Spleen (tissue), 11 donors: ENCODE data around the gene FBXO21. TPM values are rescaled to one million over a fixed set of nuclear protein-coding genes. Genes with fewer than 3 reads are reported as not detected.

Experiments
- DNase-seq: peaks from one replicate; pipeline ENCODE4 v3.0.0-alpha.2; 2020
- H3K27ac ChIP-seq, 8 donors: fragments of 200-600 bp; sonication (generic) in 7 of 8; 1 replicate in 4 of 8; 2 replicates in 4 of 8; pipeline versions ENCODE4 v1.5.0 to v1.8.0; 2016 to 2021; ENCODE audit warnings: inconsistent platforms in 4 of 8, mild to moderate bottlenecking in 4 of 8, moderate library complexity in 1 of 8
- H3K27me3 ChIP-seq, 7 donors: fragments of 200-600 bp; sonication (generic) in 6 of 7; replicated peaks in 1 of 7; 1 replicate in 4 of 7; 2 replicates in 3 of 7; pipeline versions ENCODE4 v1.5.0 to v1.8.0; 2016 to 2021; ENCODE audit warnings: inconsistent platforms in 3 of 7, mild to moderate bottlenecking in 1 of 7
- H3K36me3 ChIP-seq, 6 donors: fragments of 200-600 bp; sonication (generic) in 5 of 6; 1 replicate in 4 of 6; 2 replicates in 2 of 6; pipeline versions ENCODE4 v1.5.0 to v1.8.0; 2016 to 2021; ENCODE audit warnings: inconsistent platforms in 2 of 6
- H3K4me1 ChIP-seq, 6 donors: fragments of 200-600 bp; sonication (generic) in 5 of 6; 1 replicate in 3 of 6; 2 replicates in 3 of 6; pipeline versions ENCODE4 v1.5.0 to v1.8.0; 2016 to 2021; ENCODE audit warnings: inconsistent platforms in 3 of 6
- H3K4me3 ChIP-seq, 8 donors: fragments of 200-600 bp; sonication (generic) in 7 of 8; 1 replicate in 4 of 8; 2 replicates in 4 of 8; pipeline versions ENCODE4 v1.5.0 to v1.8.0; 2016 to 2021; ENCODE audit warnings: inconsistent platforms in 4 of 8, mild to moderate bottlenecking in 4 of 8, moderate library complexity in 2 of 8
- H3K9me3 ChIP-seq, 8 donors: fragments of 200-600 bp; sonication (generic) in 7 of 8; 1 replicate in 4 of 8; 2 replicates in 4 of 8; pipeline versions ENCODE4 v1.5.0 to v1.8.0; 2016 to 2021; ENCODE audit warnings: inconsistent platforms in 4 of 8
- POLR2A ChIP-seq, 3 donors: fragments of 450-650 bp; IDR thresholded peaks; one replicate each; pipeline ENCODE4 v1.5.1; 2017; ENCODE audit warnings: antibody characterized with exemption in 3 of 3, mild to moderate bottlenecking in 1 of 3
- POLR2AphosphoS5 ChIP-seq, 3 donors: sonication (generic); formaldehyde crosslinking; IDR thresholded peaks; one replicate each; pipeline ENCODE4 v1.5.1; 2017; ENCODE audit warnings: antibody characterized with exemption in 3 of 3
- WGBS, 5 donors: extraction: QIAGEN DNeasy Blood & Tissue Kit in 3 of 5; methylation state at CpG; one replicate each; pipeline versions ENCODE4 v1.1.5 to v1.1.7; 2013 to 2018; 5-methylcytosine and 5-hydroxymethylcytosine counted together
- intact Hi-C: fragments of 100-400 bp; cut with DNase I; formaldehyde crosslinking; loops from one replicate; pipeline ENCODE4 v1.15.0; 2023; ENCODE audit warnings: low total_unique reads
- polyA plus RNA-seq, 3 donors: library from polyadenylated mRNA; stranded (reverse); fragments of 200-250 nt; gene quantifications; one replicate each; pipeline ENCODE4 v1.2.1, GENCODE V29; 2013
- total RNA-seq, 7 donors: library from RNA; depleted of rRNA in 3 of 7; stranded (reverse); fragments of >200 nt in 3 of 7; fragmentation: NEBNext Ultra II Directional in 4 of 7; extraction: Animal tissue kit (Norgen Biotek cat#: 25700) in 4 of 7; gene quantifications; one replicate each; pipeline versions ENCODE4 v1.1.0 to v1.2.1, GENCODE V29; 2016 to 2021
- TF ChIP-seq, protein P1 (sequence below), 11 experiments: fragments of 200-600 bp in 7 of 11; fragments of 450-650 bp in 4 of 11; sonication (generic) in 4 of 11; IDR thresholded peaks in 8 of 11; conservative IDR thresholded peaks in 3 of 11; 1 replicate in 7 of 11; 2 replicates in 4 of 11; pipeline versions ENCODE4 v1.4.0 to v1.8.0; 2016 to 2021; ENCODE audit warnings: antibody characterized with exemption in 11 of 11, inconsistent platforms in 4 of 11, mild to moderate bottlenecking in 1 of 11
- donor health status: healthy with polysubstance abuse.
- donor health status: DM: no; HTN: no; CAD: no; lungs with moderate emphysema.
- donor health status: DM: no; HTN: no; CAD: no.
- donor health status: Bipolar disorder and iron deficiency.
- donor health status: healthy.
- donor health status: DM: no; HTN: no; CAD: no.
- donor health status: DM: yes; HTN: yes; CAD: no.

FBXO21 gene
- total and polyA plus RNA-seq, 10 donors: 6.3 to 130 (median 39.2) TPM

DNA sequence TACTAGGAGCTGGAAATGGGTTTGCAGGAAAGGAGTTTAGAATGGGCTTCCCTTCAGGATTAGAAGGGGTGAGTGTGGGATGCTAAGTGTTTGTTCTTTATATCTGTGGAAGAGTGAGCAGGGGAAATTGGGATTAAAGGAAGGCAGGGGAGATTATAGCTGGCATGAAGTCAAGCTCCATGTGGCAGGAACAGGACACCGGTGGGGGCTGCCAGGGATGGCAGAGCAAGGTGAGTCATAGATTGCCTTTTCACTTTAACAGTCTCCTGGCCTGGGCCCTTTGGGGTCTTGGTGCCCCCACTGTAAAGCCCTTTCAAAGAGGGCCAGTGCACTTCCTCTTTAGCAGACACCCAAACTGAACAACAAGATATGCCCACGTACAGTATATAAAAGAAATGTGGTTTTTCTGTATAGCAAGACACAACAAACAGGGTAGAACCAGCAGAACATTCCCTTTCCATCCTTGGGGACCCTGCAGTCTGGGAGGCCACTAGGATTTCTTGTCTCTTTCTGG, 23.1 kb upstream of the FBXO21 start:
- no peaks in the 10 kb centered on the region for H3K36me3 ChIP-seq
- H3K4me1 ChIP-seq: no peaks in the 10 kb centered on the region
- 21 to 37% (median 30%) methylated on average over 2 of the region's 2 CpGs for WGBS, 5 donors
- H3K9me3 ChIP-seq: no peaks in the 10 kb centered on the region
- H3K4me3 ChIP-seq: no peak overlapping the region
- no peak for TF ChIP-seq POLR2AphosphoS5 (IDR thresholded peaks at IDR 0.05)
- TF ChIP-seq POLR2A (IDR thresholded peaks at IDR 0.05): no peak
- TF ChIP-seq, protein P1, sequence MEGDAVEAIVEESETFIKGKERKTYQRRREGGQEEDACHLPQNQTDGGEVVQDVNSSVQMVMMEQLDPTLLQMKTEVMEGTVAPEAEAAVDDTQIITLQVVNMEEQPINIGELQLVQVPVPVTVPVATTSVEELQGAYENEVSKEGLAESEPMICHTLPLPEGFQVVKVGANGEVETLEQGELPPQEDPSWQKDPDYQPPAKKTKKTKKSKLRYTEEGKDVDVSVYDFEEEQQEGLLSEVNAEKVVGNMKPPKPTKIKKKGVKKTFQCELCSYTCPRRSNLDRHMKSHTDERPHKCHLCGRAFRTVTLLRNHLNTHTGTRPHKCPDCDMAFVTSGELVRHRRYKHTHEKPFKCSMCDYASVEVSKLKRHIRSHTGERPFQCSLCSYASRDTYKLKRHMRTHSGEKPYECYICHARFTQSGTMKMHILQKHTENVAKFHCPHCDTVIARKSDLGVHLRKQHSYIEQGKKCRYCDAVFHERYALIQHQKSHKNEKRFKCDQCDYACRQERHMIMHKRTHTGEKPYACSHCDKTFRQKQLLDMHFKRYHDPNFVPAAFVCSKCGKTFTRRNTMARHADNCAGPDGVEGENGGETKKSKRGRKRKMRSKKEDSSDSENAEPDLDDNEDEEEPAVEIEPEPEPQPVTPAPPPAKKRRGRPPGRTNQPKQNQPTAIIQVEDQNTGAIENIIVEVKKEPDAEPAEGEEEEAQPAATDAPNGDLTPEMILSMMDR (IDR thresholded peaks at IDR 0.05 in 8 of 11, conservative IDR thresholded peaks at IDR 0.05 in 3 of 11): no peak
- intact Hi-C loops: no loop called here
- H3K27me3 ChIP-seq: peaks cover 0 to 44% (median 0%) of the 10 kb centered on the region in 7 donors
- no peak for DNase-seq
- no peak overlapping the region for H3K27ac ChIP-seq

DNA sequence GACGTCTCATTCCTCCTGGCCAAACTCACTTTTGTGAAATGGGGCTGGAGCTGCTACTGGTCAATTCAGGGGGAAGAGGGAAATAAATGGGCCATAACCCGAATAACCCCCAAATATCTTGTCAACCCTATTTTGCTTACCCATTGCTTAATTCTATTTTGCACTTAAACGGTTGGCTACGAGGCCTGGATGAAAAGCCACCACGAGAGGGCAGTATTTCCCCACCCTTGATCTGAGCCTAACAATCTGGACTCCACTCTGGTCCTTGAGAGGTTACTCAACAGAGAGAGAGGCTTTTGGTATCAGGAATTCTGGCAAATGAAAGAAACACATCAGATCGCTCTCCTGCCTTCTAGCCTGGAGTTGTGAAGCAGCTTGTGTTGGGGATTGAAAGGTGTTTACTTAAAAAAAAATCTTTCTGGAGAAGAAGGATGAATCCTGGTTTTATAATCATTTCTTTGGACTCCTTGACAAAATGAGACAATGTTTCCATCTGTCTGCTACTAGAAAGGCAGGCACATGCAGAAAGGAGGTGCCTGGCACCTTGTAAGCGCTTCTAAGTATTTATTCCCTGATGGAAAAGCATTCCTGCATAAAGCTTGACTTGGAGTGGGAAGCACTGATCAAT, 22.4 kb upstream of the FBXO21 start:
- no peak for DNase-seq
- H3K27ac ChIP-seq: no peak overlapping the region
- no peaks in the 10 kb centered on the region for H3K9me3 ChIP-seq
- no peaks in the 10 kb centered on the region for H3K4me1 ChIP-seq
- H3K27me3 ChIP-seq: peaks cover 0 to 39% (median 0%) of the 10 kb centered on the region in 7 donors
- TF ChIP-seq, protein P1 (IDR thresholded peaks at IDR 0.05 in 8 of 11, conservative IDR thresholded peaks at IDR 0.05 in 3 of 11): peak; percentile 58 to 88 (median 77)
- TF ChIP-seq POLR2AphosphoS5 (IDR thresholded peaks at IDR 0.05) (no peak), POLR2A (IDR thresholded peaks at IDR 0.05) (no peak)
- intact Hi-C loops: no loop called here
- 16 to 19% (median 17%) methylated on average over 7 of the region's 7 CpGs for WGBS, 5 donors
- no peaks in the 10 kb centered on the region for H3K36me3 ChIP-seq
- no peak overlapping the region for H3K4me3 ChIP-seq

DNA sequence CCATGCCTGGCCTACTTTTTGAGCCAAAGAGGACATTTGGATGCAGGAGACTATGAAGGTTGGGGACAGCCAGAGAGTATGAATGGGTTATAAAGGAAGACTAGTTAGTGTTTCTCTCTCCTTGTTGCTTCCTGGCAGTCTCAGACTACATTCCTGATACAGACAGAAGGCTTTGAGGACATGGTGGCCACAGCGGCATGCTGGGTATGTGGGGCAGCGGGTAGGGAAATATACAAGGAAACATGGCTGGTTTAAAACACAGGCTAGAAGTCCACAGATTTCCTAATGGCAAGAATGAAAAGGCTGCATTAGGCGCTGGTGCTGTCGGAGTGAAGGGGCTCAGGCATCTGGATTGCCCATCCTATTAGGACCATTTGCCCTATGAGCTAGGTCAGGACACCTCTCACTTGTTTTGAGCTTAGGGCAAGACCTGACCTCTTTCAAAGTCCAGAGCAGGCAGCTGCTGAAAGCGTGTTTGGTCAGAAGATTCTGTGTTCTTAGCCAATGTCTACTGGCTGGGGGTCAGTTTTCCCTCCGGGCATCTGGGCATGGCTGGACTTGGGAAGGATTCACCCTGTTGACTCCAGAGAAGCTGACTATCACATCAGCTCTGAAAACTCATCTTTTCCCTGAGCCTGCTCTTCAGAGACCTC, 20.1 kb upstream of the FBXO21 start:
- WGBS, 5 donors: 87 to 97% (median 89%) methylated on average over 6 of the region's 6 CpGs
- TF ChIP-seq POLR2AphosphoS5 (IDR thresholded peaks at IDR 0.05) (no peak), POLR2A (IDR thresholded peaks at IDR 0.05) (no peak)
- TF ChIP-seq, protein P1 (IDR thresholded peaks at IDR 0.05 in 8 of 11, conservative IDR thresholded peaks at IDR 0.05 in 3 of 11): no peak
- Histone ChIP-seq H3K27me3 (peaks cover 0 to 36% (median 0%) of the 10 kb centered on the region in 7 donors), H3K36me3 (no peaks in the 10 kb centered on the region), H3K27ac (no peak overlapping the region), H3K4me3 (no peak overlapping the region), H3K9me3 (no peaks in the 10 kb centered on the region), H3K4me1 (no peaks in the 10 kb centered on the region)
- intact Hi-C loops: loop anchor here (2.0 kb wide), 1 partner anchor 626 kb away; no protein-coding TSS in a partner anchor
- DNase-seq: no peak

DNA sequence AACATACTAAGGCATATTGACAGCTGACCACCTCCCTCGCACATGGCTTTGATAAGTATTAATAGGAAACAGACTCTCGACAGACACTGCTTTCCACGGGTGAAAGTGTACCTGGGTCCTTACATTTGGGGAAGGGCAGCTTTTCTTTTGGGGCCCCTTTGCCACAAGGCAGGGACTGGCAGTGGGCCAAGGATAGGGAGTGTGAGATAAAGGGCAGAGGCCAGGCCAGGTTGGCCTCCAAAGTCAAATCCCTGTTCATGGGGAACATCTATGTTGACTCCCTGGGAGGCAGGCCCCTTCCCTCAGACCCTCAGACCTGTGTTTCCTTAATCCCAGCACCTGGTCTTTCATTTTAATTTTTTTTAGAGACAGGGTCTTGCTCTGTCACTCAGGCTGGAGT, 19.4 kb upstream of the FBXO21 start:
- Histone ChIP-seq H3K4me1 (no peaks in the 10 kb centered on the region), H3K4me3 (no peak overlapping the region), H3K27ac (no peak overlapping the region), H3K27me3 (peaks cover 0 to 36% (median 0%) of the 10 kb centered on the region in 7 donors), H3K9me3 (no peaks in the 10 kb centered on the region), H3K36me3 (no peaks in the 10 kb centered on the region)
- DNase-seq: no peak
- TF ChIP-seq POLR2A (IDR thresholded peaks at IDR 0.05): no peak
- TF ChIP-seq POLR2AphosphoS5 (IDR thresholded peaks at IDR 0.05): no peak
- TF ChIP-seq, protein P1 (IDR thresholded peaks at IDR 0.05 in 8 of 11, conservative IDR thresholded peaks at IDR 0.05 in 3 of 11): no peak
- intact Hi-C loops: loop anchor here (2.0 kb wide), 1 partner anchor 627 kb away; no protein-coding TSS in a partner anchor
- 70 to 78% (median 75%) methylated on average over 3 of the region's 3 CpGs for WGBS, 5 donors
